CD4-positive, alpha-beta T cell treated with Interleukin-6 for 4 hours (primary cell): ENCODE measurements around the gene TRABD2A.
A peak's percentile ranks its signal among the peaks of the same experiment; 100 is the strongest.

Source experiments
- DNase-seq: peaks from one replicate; pipeline ENCODE4 v3.0.0-alpha.2; 2020; ENCODE audit warnings: mixed read lengths

TRABD2A gene

DNA sequence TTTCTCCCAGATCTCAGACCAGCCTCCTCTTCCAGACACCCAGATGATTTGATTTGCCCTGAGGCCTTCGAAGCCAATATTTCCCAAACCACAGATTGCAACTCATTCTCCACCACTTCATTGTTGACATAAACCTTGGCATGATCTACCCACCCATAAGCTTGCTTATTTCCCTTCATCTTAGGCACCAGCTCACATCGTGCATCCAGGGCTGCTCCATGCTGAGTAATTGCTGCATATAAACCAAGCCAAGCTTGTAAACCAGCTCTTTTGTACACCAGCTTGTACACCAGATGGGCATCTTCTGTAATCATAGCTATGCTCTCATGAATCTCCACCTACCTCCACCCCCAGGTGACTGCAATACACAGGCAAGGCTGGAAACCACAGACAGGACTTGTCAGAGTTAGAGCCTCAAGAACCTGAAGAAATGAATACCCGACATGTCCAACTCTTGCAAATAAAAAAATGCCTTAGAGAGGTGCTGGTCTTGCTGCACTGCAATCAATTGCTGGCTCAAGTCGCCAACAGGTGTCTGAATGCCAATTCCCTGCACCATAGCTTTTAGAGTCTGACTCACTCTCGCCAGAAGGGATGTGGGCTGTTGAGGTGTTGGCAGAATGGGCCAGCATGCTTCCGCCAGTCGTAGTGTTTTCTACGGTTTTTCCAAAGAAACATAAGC, 31.5 kb downstream of the TRABD2A start:
- peak; percentile 72 for DNase-seq

DNA sequence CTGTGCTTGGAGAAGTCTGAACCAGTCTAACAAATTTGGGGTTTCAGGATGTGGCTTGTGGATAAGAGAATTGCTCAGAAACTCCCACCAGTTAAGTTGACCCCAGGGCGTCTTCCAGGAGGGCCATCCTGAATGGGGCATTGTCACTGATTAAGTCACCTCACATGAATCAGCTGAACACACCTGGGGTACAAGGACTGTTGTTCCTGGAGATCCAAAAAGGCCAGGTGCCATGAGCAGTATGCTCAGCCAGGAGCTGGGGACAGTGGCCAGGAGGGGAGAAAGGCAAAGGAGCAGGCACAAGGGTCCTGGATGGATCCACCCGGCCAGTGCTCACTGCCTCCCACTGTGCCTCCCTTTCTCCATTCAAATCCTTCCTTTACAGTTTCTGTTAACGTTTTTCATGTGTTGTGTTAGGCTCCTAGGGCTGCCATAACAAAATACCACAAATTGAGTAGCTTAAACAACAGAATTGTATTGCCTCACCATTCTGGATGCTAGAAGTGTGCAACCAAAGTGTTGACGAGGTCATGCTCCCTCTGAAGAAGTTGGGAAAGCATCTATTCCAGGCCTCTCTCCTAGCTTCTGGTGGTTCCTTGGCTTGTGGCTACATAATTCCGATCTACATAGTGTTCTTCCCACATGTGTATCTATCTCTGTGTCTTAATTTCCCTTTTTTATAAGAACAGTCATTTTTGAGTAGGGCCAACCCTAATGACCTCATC, 33.4 kb downstream of the TRABD2A start:
- peak; percentile 15 for DNase-seq

DNA sequence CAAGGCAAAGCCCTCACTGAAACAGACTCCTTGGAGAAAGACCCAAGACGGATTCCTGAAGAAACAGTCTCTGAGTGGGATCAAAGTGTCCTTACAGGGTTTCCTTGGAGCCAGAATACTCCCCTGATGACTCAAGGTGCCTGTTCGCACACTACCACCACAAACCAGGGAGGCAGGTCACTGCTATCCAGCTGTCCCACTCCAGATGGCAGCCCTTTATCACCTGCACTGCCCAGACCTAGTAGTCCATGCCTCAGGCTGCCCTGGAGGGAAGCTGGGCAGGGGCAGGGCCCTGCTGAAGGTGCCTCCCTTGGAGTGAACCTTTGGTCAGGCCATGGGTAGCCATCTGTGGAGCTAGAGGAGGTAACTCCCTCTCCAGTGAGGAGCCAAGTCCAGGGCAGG, 34.1 kb downstream of the TRABD2A start:
- DNase-seq, result peak; percentile 4

DNA sequence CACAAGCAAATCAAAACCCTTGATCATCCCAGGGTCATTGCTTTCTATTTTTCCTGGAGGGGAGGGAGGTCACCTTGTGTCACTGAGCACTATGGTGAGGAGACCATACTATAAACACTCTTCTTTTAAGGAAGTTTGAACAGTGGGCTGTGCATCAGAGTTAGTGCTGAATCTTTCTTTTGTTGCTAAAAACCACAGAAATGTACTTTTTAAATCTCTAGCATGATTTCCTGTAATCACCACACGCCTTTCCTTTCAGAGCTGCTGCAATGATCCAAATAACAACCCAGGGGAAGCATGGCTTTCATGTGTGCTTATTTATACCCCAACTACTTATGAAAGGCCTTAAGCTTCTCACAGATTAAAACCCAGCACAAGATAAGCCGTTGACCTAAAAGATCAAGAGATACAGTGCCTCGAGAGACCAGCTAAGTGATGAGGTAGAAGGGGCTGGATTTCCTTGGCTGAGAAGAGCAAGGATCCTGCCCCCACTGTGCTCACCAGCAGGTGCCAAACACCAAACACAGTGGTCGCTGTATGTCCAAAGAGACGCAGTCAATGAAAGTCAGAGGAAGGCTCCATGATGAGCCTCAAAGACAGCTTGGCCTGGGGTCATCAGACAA, 34.7 kb downstream of the TRABD2A start:
- DNase-seq, result peak; percentile 68

DNA sequence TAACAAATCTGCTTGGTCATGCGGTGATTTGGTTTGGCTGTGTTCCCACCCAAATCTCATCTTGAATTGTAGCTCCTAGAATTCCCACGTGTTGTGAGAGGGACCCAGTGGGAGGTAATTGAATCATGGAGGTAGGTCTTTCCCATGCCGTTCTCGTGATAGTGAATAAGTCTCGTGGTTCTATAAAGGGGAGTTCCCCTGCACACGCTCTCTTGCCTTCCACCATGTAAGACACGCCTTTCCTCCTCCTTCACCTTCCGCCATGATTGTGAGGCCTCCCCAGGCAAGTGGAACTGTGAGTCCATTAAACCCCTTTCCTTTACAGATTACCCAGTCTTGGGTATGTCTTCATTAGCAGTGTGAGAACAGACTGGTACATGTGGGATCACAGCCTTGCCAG, 36.7 kb downstream of the TRABD2A start:
- peak; percentile 19 for DNase-seq

DNA sequence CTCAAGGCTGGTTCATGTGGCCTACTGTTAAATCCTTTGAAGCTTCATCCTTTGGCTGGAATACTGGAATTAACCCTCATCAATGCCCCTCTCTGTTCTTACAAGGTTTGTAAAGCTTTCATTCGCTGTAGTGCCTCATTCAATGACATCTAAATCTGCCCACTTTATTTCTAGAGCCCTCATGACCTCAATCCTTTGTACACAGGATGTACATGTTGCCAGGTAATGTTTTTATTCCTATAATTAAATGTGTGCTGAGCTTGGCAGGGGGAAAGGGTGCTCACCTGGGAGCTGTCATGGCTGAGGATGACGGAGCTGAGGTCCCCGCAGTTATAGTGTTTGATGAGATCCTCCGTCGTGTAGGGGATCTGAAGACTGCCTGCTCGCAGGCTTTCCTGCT, 39.3 kb downstream of the TRABD2A start:
- peak; percentile 51 for DNase-seq

DNA sequence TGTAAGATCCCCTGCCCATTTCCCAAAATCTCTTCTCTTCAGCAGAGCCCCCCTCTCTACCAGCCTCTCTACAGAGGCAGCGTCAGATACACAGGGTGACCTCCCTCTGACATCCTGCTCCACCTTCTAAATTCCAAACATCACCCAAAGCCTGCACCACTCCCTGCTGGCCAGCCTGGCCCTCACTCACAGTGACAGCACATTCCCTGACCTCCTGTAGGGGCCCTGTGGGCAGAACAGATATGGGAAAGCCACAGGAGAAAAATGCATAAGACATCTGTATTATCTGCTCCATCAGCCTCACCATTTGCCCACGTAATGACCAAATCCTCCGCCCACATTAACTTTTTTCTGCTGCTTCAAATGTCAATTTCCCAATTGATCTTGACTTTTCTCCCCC, 40.6 kb downstream of the TRABD2A start:
- no peak for DNase-seq

DNA sequence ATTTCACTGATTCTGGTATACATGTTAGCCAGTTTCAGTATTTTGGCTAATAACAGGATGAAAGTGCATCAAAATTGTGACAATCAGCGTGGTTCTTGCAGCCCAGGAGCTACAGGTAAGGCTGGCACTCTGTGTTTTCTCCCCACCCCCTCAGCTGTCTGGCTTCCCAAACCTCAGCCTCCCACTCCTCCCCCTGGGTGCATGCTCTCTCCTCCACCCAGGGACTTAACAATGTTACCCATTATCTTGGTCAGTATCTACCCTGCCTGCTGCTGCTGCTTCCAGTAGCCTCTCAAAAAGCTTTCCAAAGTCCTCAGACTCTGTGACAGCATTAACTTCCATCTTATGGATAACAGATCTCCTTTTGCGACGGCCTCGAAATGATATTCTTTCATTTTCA, 41.0 kb downstream of the TRABD2A start:
- DNase-seq, result peak; percentile 43

DNA sequence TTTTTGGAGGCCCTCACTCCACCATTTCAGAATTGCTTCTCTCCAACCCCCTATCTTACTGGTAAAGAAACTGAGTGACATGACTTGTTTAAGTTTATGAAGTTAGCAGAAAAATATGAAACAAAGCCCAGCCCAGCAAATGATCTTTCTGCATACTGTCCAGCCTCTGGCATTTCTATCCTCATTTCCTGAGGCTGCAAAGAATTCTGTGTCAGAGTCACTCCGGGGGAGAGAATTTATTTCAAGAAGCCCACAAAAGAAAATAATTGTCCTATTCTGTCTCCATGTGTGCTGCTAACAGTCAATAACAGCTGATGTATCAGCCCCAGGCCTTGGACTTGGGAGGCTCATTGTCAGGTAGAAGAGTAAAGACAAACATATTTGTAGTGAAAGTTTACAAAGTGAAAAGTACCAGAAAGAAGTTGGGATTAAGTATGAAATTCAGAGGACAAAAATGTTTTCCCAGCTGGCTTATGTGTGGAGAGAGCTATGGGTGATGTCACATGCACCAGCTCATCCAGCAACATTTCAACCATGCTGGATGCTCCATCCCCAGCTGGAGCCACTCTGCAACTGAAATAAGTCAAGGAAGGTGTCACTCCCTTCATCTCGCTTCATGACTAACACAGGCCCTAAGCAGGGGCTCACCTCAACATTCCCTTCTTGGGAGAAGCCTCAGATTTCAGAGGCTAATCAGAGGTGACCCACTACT, 42.3 kb downstream of the TRABD2A start:
- no peak for DNase-seq

DNA sequence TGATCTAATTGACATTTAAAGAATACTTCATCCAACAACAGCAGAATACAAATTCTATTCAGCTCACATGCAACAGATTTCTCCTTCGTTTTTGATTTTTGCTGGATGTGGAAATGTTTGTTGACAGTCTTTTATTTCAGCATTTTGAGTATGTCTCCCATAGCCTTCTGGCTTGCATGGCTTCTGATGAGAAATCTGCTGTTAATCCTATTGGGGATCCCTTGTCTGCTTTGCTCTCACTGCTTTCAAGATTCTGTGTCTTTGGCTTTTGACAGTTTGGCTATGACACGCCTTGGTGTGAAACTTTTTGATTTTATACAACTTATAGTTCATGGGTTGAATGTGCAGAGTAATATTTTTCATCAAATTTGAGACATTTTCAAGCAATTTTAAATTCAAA, 44.7 kb downstream of the TRABD2A start:
- no peak for DNase-seq

DNA sequence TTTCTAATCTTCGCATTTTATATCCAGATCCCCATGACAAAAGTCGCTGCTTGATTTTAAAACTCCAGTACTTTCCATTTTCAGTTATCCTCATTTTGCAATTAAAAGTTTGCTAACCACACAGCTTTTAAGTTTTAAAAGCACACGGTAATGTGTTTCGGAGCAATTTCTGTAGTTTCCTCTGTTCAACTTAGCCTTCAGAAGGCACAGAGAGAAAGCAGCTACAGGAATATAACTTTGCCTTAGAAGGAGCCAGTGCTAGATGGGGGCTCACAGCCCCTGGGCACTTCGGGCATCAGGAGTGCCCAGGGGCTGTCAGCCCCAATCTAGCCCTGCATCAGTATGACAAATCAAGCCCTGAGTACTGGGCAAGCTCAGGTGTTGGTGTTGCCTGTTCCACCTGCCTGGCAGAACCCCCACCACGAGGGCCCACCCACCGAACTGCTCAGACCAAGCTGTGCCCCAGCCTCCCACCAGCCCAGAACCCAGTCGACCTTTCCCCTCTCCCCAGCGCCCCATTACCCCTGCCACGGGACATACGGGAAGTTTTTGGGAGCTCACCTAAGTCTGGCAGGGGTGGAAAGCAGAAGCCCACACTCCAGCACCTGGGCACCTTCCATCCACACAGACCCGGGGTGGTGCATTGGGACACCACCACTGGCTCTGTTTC, 47.3 kb downstream of the TRABD2A start:
- no peak for DNase-seq

DNA sequence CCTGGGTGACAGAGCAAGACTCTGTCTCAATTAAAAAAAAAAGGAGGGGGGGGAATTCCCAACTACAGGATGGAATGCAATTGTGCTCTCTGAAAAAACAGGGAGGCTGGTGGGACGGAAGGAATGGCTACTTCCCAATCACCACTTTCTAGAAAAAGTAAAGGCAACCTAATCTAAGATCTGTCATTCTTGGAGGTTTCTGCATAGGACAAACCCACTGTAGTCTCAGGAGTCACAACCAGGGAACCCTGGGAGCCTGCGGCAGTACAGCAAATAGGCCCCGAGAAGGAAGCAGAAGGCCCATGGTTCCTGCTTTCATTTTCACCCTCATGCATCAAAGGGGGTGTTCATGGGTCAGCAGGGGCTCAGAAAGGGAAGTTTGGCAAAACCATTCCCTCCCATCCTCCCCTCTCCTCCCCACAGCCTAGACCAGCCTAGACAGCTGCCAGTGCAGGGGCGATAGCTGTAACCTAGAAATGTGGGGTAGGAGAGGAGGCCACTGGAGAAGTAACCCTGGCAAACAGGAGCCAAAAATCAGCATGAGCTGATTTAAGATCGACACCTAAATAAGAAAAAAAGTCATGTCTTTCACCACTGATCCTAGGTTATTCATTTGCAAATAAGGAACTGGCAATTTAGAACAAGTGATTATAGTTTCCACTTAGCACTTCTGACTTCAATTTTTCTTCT, 48.0 kb downstream of the TRABD2A start:
- DNase-seq, result peak; percentile 62

DNA sequence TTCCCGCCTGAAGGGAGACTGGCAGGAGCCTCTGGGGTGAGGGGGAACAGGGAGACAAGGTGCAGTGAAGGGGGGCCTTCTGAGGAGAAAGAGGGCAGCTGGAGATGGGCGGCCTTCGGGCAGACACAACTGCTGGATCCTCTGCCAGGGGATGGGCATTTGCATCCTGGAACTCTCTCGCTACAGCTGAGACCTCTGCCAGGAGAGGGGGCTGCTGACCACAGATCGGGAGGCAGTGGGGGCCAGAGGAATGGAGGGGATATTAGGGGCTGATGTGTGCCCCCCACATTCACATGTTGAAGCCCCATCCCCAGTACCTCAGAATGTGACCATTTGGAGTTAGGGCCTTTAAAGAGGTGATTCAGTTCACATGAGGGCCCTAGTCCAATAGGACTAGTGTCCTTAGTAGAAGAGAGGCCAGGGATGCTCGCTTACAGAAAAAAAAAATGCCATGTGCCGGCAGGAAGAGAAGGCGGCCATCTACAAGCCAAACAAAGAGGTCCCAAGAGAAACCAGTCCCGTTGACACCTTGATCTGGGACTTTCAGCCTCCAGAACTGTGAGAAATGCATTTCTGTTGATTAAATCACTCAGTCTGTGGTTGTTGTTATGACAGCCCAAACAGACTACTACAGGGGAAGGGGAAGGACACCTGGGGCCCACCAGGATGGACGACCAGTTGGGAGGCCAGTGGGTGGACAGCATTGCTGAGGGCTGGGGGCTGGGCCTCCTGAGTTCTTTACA, 50.0 kb downstream of the TRABD2A start:
- no peak for DNase-seq

DNA sequence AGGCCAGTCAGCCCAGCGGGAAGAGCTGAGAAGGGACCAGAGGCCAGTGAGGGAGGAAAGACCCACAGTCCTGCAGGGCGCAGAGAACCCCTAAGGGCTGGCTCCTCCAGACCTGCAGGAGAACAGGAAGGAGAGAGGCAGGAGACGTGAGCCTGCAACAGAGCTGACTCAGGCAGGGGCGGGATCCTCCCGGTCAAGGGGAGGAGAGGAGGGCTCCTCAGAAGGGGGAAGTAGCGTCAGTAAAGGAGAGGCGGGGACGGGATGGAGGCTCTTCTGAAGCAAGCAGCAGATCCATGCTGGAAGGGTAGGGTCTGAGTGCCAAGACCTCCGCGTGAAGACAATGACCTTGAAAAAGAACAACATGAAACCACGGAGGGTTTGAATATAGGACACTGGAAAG, 50.8 kb downstream of the TRABD2A start:
- no peak for DNase-seq

DNA sequence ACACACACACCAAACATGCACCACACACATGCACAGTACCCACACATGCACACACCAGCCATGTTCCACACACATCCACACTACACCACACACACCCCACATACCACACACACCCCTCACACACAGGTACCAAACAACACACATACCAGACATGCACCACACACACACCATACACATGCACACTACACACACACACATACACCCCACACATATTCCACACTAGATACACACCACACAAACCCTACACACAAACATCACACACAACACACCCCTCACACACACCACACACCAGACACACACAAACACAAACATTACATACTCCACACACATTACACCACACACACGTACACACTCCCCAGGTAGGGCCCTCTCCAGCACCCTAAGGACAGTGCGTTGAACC, 51.2 kb downstream of the TRABD2A start:
- DNase-seq, result no peak

DNA sequence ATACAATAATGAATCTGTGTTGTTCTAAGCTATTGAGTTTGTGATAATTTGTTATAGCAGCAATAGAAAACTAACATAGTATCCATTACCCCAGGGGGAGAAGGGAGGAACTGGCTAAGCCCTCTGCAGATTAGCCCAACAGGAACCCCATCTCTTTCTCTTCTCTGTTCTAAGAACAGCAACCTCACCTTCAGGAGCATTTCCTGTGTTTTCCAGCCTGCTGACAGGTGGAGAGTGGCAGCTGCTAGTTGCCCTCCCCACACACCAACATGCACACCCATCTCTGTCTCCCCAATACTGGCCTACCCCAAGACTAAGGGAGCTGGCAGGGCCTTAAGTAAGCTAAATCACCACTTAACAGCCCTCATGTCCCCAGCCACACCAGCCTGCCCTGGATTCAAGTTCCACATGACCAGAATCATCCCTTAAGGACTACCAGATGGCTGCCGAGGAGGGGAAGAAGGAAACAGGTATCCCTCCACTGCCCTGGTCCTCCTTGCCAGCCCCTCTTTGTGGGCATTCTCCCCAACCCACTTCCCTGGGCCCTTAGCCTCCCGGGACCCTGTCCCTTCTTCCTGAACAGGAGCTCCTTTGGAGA, 52.8 kb downstream of the TRABD2A start:
- DNase-seq, result no peak

DNA sequence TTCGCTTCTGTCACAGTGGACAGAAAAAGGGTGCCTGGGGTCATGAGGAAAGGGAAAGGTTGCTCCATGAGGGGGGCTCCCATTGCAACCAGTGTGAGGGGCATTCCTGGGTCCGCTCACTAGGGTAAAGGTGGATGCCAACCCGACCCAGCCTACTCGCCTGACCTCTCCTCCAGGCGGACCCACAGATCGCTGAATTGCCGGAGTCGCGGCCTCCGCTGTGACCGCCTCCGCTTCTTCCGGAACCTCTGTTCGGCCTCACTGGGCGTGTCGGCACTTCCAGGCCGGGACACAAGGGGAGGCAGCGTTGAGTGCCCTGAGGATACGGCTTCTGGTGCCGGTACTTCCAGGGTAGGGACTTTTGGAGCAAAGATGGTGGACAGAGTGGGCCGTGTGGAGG, 57.1 kb downstream of the TRABD2A start:
- DNase-seq, result no peak

DNA sequence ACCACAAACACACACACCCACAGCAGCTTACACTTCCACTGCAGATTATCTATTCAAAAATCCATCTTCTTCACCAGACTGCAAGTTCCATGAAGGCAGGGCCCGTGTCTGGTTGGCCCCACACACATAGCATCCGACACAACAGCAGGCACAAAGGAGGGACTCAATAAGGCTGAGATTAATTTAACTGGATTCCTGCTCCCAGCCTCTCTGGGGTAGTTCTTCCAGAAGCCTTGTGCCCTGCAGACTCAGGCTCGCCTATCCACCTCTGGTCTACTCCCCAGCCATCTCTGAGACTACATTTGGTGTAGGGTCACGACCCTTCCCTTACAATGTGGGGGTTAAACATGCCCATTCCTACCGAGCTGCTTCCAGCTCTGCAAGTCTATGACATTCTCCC, 57.7 kb downstream of the TRABD2A start:
- no peak for DNase-seq

DNA sequence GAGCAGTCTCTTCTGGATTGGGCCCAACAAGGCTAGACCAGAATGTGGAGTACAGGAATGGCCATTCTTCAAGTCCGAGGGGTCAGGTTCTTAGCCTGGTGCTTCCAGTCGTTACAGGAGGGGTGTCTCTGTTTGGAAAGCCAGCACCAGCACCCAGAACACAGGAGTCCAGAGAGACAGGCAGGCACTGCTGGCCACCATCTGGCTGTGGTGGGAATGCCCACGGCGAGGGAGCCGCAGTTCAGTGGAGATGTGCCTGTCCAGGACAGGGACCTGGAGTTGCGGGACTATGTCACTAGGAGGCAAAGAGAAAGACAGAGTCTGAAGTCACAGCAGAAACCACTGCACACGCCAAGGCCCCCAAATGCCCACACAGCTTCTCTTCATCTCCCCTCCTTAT, 59.1 kb downstream of the TRABD2A start:
- DNase-seq, result no peak

DNA sequence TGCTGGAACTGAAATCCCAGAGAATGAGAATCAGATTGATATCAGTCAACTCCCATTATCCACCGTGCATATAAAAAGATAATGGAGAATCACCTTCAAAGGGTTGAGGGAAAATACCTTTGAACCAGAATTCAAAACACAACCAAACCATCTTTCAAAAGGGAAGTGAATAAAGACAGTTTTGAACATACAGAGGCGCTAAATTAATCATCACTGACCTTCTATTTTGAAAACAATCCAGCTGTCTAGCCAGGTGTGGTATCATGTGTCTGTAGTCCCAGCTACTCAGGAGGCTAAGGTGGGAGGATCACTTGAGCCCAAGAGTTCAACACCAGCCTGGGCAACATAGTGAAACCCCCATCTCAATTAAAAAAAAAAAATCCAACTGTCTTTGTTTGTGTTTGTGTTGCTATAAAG, 63.6 kb downstream of the TRABD2A start:
- DNase-seq, result no peak

DNA sequence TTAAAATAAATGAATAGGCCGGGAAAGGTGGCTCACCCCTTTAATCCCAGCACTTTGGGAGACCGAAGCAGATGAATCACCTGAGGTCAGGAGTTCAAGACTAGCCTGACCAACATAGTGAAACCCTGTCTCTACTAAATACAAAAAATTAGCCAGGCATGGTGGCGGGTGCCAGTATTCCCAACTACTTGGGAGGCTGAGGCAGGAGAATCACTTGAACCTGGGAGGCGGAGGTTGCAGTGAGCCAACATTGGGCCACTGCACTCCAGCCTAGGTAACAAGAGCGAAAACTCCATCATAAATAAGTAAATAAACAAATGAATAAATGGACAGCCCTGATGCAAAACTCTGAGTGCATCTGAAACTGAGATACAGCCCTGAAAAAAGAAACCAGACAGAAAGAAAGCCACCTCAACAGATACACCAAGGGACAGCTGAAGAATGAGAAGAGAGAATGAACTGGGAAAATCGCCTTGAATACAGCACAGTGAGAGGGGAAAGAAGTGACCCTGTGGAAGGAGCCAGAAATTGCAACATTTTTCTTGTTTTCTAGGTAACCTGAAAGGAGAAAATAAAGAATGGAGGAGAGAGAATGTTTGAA, 64.4 kb downstream of the TRABD2A start:
- no peak for DNase-seq
